WTC11 (cell line): Measurements from ENCODE around the gene TMEM178B. TPM values are rescaled to one million over a fixed set of nuclear protein-coding genes. Genes with fewer than 3 reads are reported as not detected.

Experiments used
- ATAC-seq: fragments of 200-7000 bp; cut with Tn5 transposase; 2 replicates; pipeline ENCODE4 v1.10.0; 2021; ENCODE audit warnings: mild to moderate bottlenecking, moderate library complexity
- CTCF ChIA-PET: fragments of 300-600 bp; sonication (Branson Sonifier 250); formaldehyde crosslinking; loops from one replicate; lab custom pipeline; 2021; ENCODE audit warnings: antibody characterized with exemption; lab: Charles Lee
- POLR2A ChIA-PET: fragments of 350-600 bp; sonication (Branson Sonifier 250); formaldehyde crosslinking; loops from one replicate; lab custom pipeline; 2021; ENCODE audit warnings: antibody characterized with exemption; lab: Charles Lee
- DNase-seq: peaks from one replicate; pipeline ENCODE4 v3.0.0; 2021; ENCODE audit warnings: low spot score
- H3K27ac Mint-ChIP-seq: 2 replicates; pipeline ENCODE4 v1.8.0; 2021; ENCODE audit warnings: mixed read lengths
- H3K27me3 Mint-ChIP-seq: 2 replicates; pipeline ENCODE4 v1.8.0; 2021; ENCODE audit warnings: low read depth, mild to moderate bottlenecking, moderate library complexity, mixed read lengths
- H3K36me3 Mint-ChIP-seq: 2 replicates; pipeline ENCODE4 v1.8.0; 2021; ENCODE audit warnings: mixed read lengths
- H3K4me1 Mint-ChIP-seq: 2 replicates; pipeline ENCODE4 v1.8.0; 2022; ENCODE audit warnings: mixed read lengths
- H3K4me3 Mint-ChIP-seq: 2 replicates; pipeline ENCODE4 v1.8.0; 2021; ENCODE audit warnings: mild to moderate bottlenecking, moderate library complexity, mixed read lengths
- H3K9me3 Mint-ChIP-seq: 2 replicates; pipeline ENCODE4 v1.8.0; 2021; ENCODE audit warnings: mixed read lengths
- E2F1 ChIP-seq: sonication (generic); formaldehyde crosslinking; IDR thresholded peaks from 2 replicates; pipeline ENCODE4 v1.8.0; 2022; ENCODE audit warnings: mild to moderate bottlenecking, missing genetic modification reagents
- FOXJ3 ChIP-seq: sonication (generic); formaldehyde crosslinking; IDR thresholded peaks from 2 replicates; pipeline ENCODE4 v1.9.0; 2021; ENCODE audit warnings: missing genetic modification reagents, mild to moderate bottlenecking, borderline replicate concordance
- GABPB1 ChIP-seq: sonication (generic); formaldehyde crosslinking; IDR thresholded peaks from 2 replicates; pipeline ENCODE4 v1.8.1; 2023; ENCODE audit warnings: mild to moderate bottlenecking, missing genetic modification reagents
- GTF2I ChIP-seq: fragments of 250-450 bp; sonication (Bioruptor Pico); conservative IDR thresholded peaks from 2 replicates; pipeline ENCODE4 v1.4.0; 2021; ENCODE audit warnings: mild to moderate bottlenecking
- JUN ChIP-seq: sonication (generic); formaldehyde crosslinking; IDR thresholded peaks from 2 replicates; pipeline ENCODE4 v1.8.0; 2023; ENCODE audit warnings: mild to moderate bottlenecking, missing genetic modification reagents
- NFATC4 ChIP-seq: fragments of 250-450 bp; sonication (Bioruptor Pico); IDR thresholded peaks from 2 replicates; pipeline ENCODE4 v1.9.0; 2021; ENCODE audit warnings: mild to moderate bottlenecking
- NFE2L1 ChIP-seq: sonication (generic); formaldehyde crosslinking; IDR thresholded peaks from 2 replicates; pipeline ENCODE4 v1.8.1; 2023; ENCODE audit warnings: missing genetic modification reagents
- NR1H2 ChIP-seq: sonication (generic); formaldehyde crosslinking; IDR thresholded peaks from 2 replicates; pipeline ENCODE4 v1.9.0; 2021; ENCODE audit warnings: mild to moderate bottlenecking, moderate library complexity, missing genetic modification reagents
- PREB ChIP-seq: sonication (generic); formaldehyde crosslinking; IDR thresholded peaks from 2 replicates; pipeline ENCODE4 v1.8.1; 2022; ENCODE audit warnings: mild to moderate bottlenecking, missing genetic modification reagents, moderate library complexity, borderline replicate concordance
- RORB ChIP-seq: fragments of 250-450 bp; sonication (Bioruptor Pico); IDR thresholded peaks from 2 replicates; pipeline ENCODE4 v1.9.0; 2021; ENCODE audit warnings: mild to moderate bottlenecking
- SP1 ChIP-seq: sonication (generic); formaldehyde crosslinking; conservative IDR thresholded peaks from 2 replicates; pipeline ENCODE4 v1.8.1; 2022; ENCODE audit warnings: missing genetic modification reagents
- TEAD1 ChIP-seq: sonication (generic); formaldehyde crosslinking; IDR thresholded peaks from 2 replicates; pipeline ENCODE4 v1.8.0; 2022; ENCODE audit warnings: mild to moderate bottlenecking, missing genetic modification reagents
- ZBTB21 ChIP-seq: sonication (generic); formaldehyde crosslinking; IDR thresholded peaks from 2 replicates; pipeline ENCODE4 v1.8.1; 2023; ENCODE audit warnings: mild to moderate bottlenecking, missing genetic modification reagents, borderline replicate concordance
- ZNF281 ChIP-seq: sonication (generic); formaldehyde crosslinking; IDR thresholded peaks from 2 replicates; pipeline ENCODE4 v1.8.0; 2023; ENCODE audit warnings: mild to moderate bottlenecking, missing genetic modification reagents
- ZNF423 ChIP-seq: fragments of 250-450 bp; sonication (Bioruptor Pico); IDR thresholded peaks from 2 replicates; pipeline ENCODE4 v2.1.2; 2022; ENCODE audit warnings: mild to moderate bottlenecking, moderate library complexity
- ZNF425 ChIP-seq: fragments of 250-450 bp; sonication (Bioruptor Pico); conservative IDR thresholded peaks from 2 replicates; pipeline ENCODE4 v1.9.0; 2021; ENCODE audit warnings: mild to moderate bottlenecking
- ZNF671 ChIP-seq: fragments of 250-450 bp; sonication (Bioruptor Pico); IDR thresholded peaks from 2 replicates; pipeline ENCODE4 v1.8.0; 2021; ENCODE audit warnings: mild to moderate bottlenecking
- ZSCAN18 ChIP-seq: fragments of 250-450 bp; sonication (Bioruptor Pico); IDR thresholded peaks from 2 replicates; pipeline ENCODE4 v2.1.2; 2022; ENCODE audit warnings: mild to moderate bottlenecking, moderate library complexity
- total RNA-seq: library from RNA; stranded (reverse); gene quantifications from 3 replicates; pipeline ENCODE4 v1.2.3, GENCODE V29; 2021
- TF ChIP-seq, protein P1 (sequence below): sonication (generic); formaldehyde crosslinking; IDR thresholded peaks from 2 replicates; pipeline ENCODE4 v1.8.1; 2022; ENCODE audit warnings: low read depth, missing genetic modification reagents, borderline replicate concordance
- TF ChIP-seq, protein P2 (sequence below): sonication (generic); formaldehyde crosslinking; IDR thresholded peaks from 2 replicates; pipeline ENCODE4 v1.8.1; 2023; ENCODE audit warnings: mild to moderate bottlenecking, moderate library complexity, missing genetic modification reagents
- TF ChIP-seq, protein P3 (sequence below): sonication (generic); formaldehyde crosslinking; IDR thresholded peaks from 2 replicates; pipeline ENCODE4 v1.8.1; 2022; ENCODE audit warnings: mild to moderate bottlenecking, moderate library complexity, missing genetic modification reagents

Gene TMEM178B
- total RNA-seq, 1 experiment from 2014 or later, result 20.4 TPM

DNA sequence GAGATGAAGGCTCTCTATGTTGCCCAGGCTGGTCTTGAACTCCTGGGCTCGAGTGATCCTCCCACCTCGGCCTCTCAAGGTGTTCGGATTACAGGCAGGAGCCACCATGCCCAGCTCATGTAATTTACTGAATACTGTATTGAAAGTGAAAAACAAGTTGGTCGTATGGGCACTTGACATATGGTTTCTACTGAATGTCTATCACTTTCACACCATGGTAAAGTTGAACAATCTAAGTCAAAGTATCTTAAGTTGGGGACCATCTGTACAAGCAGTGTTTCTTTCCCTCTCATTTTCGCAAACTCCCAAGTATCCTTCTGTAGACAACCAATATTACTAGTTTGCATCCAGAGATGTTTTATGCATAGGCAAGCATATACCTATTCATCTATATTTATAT is 116.6 kb downstream of the TMEM178B start:
- Mint-ChIP-seq H3K27me3 (no peaks in the 10 kb centered on the region), H3K4me3 (no peak overlapping the region), H3K9me3 (peaks cover 7% of the 10 kb centered on the region), H3K27ac (no peak overlapping the region), H3K4me1 (peaks cover 10% of the 10 kb centered on the region), H3K36me3 (peaks cover 7% of the 10 kb centered on the region; the same call in 1 of the 2 replicates)
- POLR2A ChIA-PET, result no interaction called here
- CTCF ChIA-PET, result no interaction called here
- DNase-seq (no peak), ATAC-seq (no peak)
- no peak for TF ChIP-seq NR1H2 (CRISPR knock-in tag)
- TF ChIP-seq, protein P1, sequence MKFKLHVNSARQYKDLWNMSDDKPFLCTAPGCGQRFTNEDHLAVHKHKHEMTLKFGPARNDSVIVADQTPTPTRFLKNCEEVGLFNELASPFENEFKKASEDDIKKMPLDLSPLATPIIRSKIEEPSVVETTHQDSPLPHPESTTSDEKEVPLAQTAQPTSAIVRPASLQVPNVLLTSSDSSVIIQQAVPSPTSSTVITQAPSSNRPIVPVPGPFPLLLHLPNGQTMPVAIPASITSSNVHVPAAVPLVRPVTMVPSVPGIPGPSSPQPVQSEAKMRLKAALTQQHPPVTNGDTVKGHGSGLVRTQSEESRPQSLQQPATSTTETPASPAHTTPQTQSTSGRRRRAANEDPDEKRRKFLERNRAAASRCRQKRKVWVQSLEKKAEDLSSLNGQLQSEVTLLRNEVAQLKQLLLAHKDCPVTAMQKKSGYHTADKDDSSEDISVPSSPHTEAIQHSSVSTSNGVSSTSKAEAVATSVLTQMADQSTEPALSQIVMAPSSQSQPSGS, result no peak
- no peak for TF ChIP-seq GTF2I (CRISPR knock-in tag)
- no peak for TF ChIP-seq NFE2L1
- no peak for TF ChIP-seq SP1 (CRISPR knock-in tag)
- no peak for TF ChIP-seq ZNF281 (CRISPR knock-in tag)
- TF ChIP-seq E2F1 (CRISPR knock-in tag), result no peak
- TF ChIP-seq PREB (CRISPR knock-in tag), result no peak
- TF ChIP-seq, protein P2, sequence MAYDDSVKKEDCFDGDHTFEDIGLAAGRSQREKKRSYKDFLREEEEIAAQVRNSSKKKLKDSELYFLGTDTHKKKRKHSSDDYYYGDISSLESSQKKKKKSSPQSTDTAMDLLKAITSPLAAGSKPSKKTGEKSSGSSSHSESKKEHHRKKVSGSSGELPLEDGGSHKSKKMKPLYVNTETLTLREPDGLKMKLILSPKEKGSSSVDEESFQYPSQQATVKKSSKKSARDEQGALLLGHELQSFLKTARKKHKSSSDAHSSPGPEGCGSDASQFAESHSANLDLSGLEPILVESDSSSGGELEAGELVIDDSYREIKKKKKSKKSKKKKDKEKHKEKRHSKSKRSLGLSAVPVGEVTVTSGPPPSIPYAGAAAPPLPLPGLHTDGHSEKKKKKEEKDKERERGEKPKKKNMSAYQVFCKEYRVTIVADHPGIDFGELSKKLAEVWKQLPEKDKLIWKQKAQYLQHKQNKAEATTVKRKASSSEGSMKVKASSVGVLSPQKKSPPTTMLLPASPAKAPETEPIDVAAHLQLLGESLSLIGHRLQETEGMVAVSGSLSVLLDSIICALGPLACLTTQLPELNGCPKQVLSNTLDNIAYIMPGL (CRISPR knock-in tag), result no peak
- TF ChIP-seq FOXJ3, result no peak

GRCh38 chr7:141191277-141191676 is 117.4 kb downstream of the TMEM178B start:
- peaks cover 8% of the 10 kb centered on the region for H3K4me1 Mint-ChIP-seq
- no peak overlapping the region for H3K27ac Mint-ChIP-seq
- peaks cover 7% of the 10 kb centered on the region for H3K9me3 Mint-ChIP-seq
- TF ChIP-seq FOXJ3 (no peak), ZNF425 (CRISPR knock-in tag) (no peak), ZNF671 (no peak), TEAD1 (no peak), NFE2L1 (no peak), ZSCAN18 (no peak), NFATC4 (no peak), ZBTB21 (CRISPR knock-in tag) (no peak), RORB (CRISPR knock-in tag) (no peak), ZNF423 (no peak), GABPB1 (CRISPR knock-in tag) (no peak), GTF2I (CRISPR knock-in tag) (no peak), JUN (CRISPR knock-in tag) (no peak)
- TF ChIP-seq, protein P3, sequence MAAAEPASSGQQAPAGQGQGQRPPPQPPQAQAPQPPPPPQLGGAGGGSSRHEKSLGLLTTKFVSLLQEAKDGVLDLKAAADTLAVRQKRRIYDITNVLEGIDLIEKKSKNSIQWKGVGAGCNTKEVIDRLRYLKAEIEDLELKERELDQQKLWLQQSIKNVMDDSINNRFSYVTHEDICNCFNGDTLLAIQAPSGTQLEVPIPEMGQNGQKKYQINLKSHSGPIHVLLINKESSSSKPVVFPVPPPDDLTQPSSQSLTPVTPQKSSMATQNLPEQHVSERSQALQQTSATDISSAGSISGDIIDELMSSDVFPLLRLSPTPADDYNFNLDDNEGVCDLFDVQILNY (CRISPR knock-in tag), result no peak
- TF ChIP-seq, protein P1, result no peak
- CTCF ChIA-PET, result no interaction called here
- no peak for ATAC-seq
- H3K36me3 Mint-ChIP-seq, result peaks cover 7% of the 10 kb centered on the region; the same call in 1 of the 2 replicates
- no peak for DNase-seq
- H3K27me3 Mint-ChIP-seq, result no peaks in the 10 kb centered on the region
- no peak overlapping the region for H3K4me3 Mint-ChIP-seq
- POLR2A ChIA-PET, result no interaction called here
